ENCODE results near the gene AFF3.

AFF3 gene

DNA sequence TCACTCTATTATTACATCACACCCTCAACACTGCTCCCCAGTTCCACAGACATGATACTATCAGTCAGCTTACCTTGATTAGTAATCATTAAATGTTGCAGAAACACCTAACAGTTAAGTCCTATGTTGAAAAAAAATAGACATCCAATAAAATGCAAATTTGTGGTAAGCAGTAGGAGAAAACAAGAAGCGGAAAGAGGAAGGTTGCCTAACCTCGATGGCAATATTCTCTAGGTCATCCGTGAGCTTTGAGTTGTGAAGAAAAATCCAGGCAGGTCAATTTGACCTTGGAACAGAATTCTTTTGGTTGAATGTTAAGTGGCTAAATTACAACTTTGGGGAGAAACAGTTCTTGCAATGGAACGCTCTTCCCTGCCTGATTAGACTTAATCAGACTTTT, 264.4 kb downstream of the AFF3 start:
- no peak for DNase-seq

- DNase-seq, result no peak
These were observed 265.4 kb downstream of the AFF3 start for GRCh38 chr2:99876956-99877355.

GRCh38 chr2:99875627-99876201, 266.7 kb downstream of the AFF3 start:
- no peak for DNase-seq

GRCh38 chr2:99868260-99868659, 274.1 kb downstream of the AFF3 start:
- no peak for DNase-seq

- DNase-seq, result no peak
These were observed 274.6 kb downstream of the AFF3 start for GRCh38 chr2:99867770-99868169.

- DNase-seq, result no peak
These were observed 276.3 kb downstream of the AFF3 start for GRCh38 chr2:99865818-99866676.

- no peak for DNase-seq
These were observed 277.5 kb downstream of the AFF3 start for GRCh38 chr2:99864561-99865553.

GRCh38 chr2:99863903-99864270, 278.5 kb downstream of the AFF3 start:
- DNase-seq, result no peak

- no peak for DNase-seq
These were observed 279.0 kb downstream of the AFF3 start for GRCh38 chr2:99863236-99863902.

- no peak for DNase-seq
These were observed 279.8 kb downstream of the AFF3 start for GRCh38 chr2:99862566-99862965.

DNA sequence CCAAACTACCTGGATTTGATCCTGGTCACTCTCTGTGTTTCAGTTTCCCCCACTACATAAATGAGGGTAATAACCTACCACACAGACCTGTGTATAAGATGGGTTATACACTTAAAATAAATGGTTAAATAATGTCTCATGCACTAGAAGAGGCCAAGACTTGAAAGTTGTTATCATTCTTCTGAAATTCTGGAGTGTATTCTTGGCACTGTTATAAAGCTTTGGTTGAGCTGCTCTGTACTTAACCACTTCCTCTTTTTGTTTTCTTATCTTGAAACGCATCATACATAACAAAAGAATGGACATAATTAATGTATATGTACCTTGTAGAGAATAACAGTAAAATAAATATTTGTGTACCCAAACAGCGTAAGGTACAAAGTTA, 281.0 kb downstream of the AFF3 start:
- no peak for DNase-seq

- no peak for DNase-seq
These were observed 281.5 kb downstream of the AFF3 start for GRCh38 chr2:99860720-99861375.

GRCh38 chr2:99858951-99859596, 283.3 kb downstream of the AFF3 start:
- DNase-seq, result no peak

DNA sequence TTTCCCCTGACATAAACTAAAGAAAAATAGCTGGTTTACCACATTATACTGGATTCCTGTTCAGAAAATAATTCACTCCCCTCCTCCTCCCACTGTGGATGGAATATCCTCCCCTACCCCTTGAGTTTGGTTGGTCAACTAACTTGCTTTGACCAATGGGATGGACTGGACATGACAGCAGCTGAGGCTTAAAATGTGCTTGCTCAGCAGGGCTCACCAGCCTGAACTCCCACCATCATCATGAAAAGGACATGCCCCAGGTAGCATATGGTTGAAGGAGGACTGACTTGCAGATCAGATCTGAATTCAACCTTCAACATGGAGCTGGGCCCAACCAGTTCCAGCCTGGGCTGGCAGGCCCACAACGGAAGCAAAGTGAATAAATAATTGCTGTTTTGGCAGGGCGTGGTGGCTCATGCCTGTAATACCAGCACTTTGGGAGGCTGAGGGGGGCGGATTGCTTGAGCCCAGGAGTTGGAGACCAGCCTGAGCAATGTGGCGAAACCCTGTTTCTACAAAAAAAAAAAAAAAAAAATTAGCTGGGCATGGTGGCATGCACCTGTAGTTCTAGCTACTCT, 284.4 kb downstream of the AFF3 start:
- no peak for DNase-seq

DNA sequence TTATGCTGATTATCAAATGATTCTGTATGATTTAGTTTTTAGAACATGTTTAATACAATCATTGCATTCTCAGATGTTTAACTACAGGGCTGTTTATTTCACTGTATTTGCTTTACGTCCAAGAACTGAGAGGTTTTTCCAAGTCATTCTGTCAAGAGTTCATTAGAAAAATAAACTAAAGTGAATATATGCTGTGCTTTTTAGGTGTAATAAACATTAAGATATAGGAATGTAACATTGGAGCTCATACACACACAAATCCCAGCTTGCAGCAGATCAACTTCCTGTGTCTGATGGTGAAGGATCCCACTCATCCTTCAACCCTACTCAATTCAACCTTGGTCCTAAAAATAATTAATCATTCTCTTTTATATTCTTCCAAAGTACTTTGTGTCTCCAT, 285.0 kb downstream of the AFF3 start:
- no peak for DNase-seq

DNA sequence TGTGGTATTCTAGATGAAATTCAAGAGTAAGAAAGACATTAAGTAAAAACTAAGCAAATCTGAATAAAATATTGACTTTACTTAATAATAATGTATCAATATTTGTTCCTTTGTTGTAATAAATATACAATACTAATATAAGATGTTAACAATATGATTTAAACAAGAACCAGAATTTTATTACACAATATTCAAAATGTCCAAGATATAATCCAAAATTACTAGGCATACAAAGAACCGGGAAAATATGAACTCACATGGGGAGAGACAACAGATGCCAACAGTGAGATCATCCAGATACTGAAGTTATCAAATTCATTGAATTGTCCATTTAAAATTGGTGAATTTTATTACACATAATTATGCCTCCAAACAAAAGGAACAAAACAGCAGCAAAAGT, 286.3 kb downstream of the AFF3 start:
- DNase-seq, result no peak

- no peak for DNase-seq
These were observed 288.0 kb downstream of the AFF3 start for GRCh38 chr2:99854236-99854852.

- DNase-seq, result no peak
These were observed 289.4 kb downstream of the AFF3 start for GRCh38 chr2:99852956-99853355.

- DNase-seq, result no peak
These were observed 289.9 kb downstream of the AFF3 start for GRCh38 chr2:99852376-99852934.

DNA sequence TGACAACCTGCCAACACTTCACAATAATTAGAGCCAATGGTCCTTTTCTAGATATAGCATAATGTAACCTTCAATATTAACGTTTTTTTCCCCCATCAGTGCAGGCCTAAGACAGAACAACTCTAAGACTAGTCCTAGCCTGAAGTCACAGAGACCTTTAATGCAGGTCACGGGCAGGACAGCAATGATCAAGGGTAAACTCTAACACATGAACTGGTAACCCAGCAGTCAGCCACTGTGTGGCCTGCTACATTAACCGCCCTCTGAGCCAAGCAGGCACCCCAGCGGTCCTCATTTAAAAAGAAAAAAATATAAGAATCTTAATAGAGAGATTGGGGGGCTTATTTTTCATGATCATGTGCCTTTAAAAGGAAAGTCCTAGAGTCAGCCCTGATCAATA, 290.6 kb downstream of the AFF3 start:
- DNase-seq, result no peak

DNA sequence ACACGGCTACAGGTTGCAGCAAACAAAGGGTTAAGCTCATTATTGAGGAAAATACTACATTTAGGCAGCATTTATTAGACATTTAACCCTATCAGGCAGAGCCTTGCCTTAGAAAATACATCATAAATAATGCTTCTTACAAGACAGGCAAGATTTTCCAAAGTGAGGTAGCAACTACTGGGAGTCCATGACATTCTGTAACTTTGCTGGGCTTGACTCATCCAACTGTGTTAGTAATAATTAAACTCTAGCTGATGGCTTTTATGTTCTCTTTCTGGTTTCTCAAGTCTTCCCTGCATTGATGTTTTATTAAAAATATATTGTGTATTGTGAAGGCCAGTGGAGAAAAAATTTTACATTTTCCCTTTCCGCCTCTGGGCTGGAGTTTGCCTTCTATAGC, 291.3 kb downstream of the AFF3 start:
- no peak for DNase-seq

All from NCI-H748 treated with DMSO at 0.1 percent for 48 hours (cell line).